GM21390 (cell line): ENCODE data around the gene NXF1.

Experiments used
- ATAC-seq: cut with Tn5 transposase; IDR thresholded peaks from one replicate; pipeline ENCODE4 v1.9.1; 2021; ENCODE audit not compliant: unreplicated experiment

The NXF1 gene

GRCh38 chr11:62747475-62748160 is 57.6 kb downstream of the NXF1 start:
- no peak for ATAC-seq
